HL-60 (cell line): ENCODE results near the gene IL12RB2.

Experiments used
- DNase-seq, 2 experiments: peaks; one replicate each; pipeline ENCODE4 v3.0.0-alpha.2; 2010 to 2020; ENCODE audit warnings: low read depth in 1 of 2, low spot score in 1 of 2
- H3K27ac ChIP-seq: fragments of 250-450 bp; sonication (Bioruptor Pico); replicated peaks from 2 replicates; pipeline ENCODE4 v1.5.1; 2020; ENCODE audit warnings: mild to moderate bottlenecking, moderate library complexity
- H3K27me3 ChIP-seq: fragments of 250-450 bp; sonication (Bioruptor Pico); 2 replicates; pipeline ENCODE4 v1.5.1; 2021; ENCODE audit warnings: mild to moderate bottlenecking, moderate library complexity; ENCODE audit not compliant: insufficient read depth, poor library complexity, severe bottlenecking
- H3K4me3 ChIP-seq: replicated peaks from 2 replicates; pipeline ENCODE4 v1.5.1; 2011; ENCODE audit warnings: mild to moderate bottlenecking, control low read depth, low read length; ENCODE audit not compliant: insufficient read depth
- GABPA ChIP-seq: IDR thresholded peaks from 2 replicates; pipeline ENCODE4 v1.6.1; 2012; ENCODE audit warnings: low read depth
- POLR2AphosphoS5 ChIP-seq: IDR thresholded peaks from 2 replicates; pipeline ENCODE4 v1.6.1; 2012; ENCODE audit warnings: low read depth
- SPI1 ChIP-seq: IDR thresholded peaks from 2 replicates; pipeline ENCODE4 v1.6.1; 2012; ENCODE audit warnings: low read depth, mild to moderate bottlenecking, borderline replicate concordance
- TF ChIP-seq, protein P1 (sequence below): IDR thresholded peaks from 2 replicates; pipeline ENCODE4 v1.6.1; 2012; ENCODE audit warnings: low read depth; ENCODE audit not compliant: insufficient replicate concordance
- TF ChIP-seq, protein P2 (sequence below): IDR thresholded peaks from one replicate; pipeline ENCODE4 v1.5.1; 2011; ENCODE audit warnings: low read length, control low read depth, inconsistent platforms; ENCODE audit not compliant: insufficient read depth

The IL12RB2 gene

DNA sequence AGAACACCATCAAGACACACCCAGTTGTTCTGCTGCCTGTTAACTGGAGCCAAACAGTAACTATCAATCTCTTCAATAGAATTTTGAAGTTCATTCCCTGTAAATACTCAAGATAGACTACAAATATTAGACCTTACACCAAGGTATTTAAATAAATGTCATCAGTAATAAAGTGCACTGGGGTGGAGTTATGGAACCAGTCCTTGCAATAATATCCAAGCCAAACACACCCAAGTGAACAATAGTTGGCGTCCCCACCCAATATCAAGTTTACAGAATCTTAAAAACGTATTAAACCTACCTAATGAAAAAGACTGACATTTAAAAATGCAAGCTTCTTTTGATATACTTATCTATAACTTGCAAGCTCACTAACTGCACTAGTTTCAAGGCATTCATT lies 119.8 kb downstream of the IL12RB2 start:
- no peak for TF ChIP-seq SPI1
- no peaks in the 10 kb centered on the region for H3K27me3 ChIP-seq
- no peak for DNase-seq
- H3K27ac ChIP-seq: no peak overlapping the region; the same call in 1 of the 2 replicates
- H3K4me3 ChIP-seq: peak overlapping the region; percentile 92

DNA sequence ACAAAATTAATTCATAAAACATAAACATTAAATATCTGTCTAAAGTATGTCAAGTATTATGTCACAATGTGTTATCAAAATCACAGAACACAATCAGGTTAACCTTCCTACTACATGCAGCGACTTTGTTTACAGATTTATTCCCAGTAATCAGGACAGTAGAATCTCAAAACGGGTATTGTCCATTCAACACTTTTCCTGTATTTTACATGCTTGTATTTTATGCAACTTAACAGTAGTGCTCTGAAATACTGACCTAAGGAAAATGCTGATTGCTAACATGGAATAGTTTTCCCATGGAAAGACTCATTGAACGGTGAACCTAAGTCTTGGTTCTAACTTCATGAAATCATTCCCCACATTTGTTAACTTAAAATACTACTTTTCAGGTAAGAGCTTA lies 120.3 kb downstream of the IL12RB2 start:
- Histone ChIP-seq H3K27ac (peak overlapping the region; percentile 96), H3K27me3 (no peaks in the 10 kb centered on the region), H3K4me3 (peak overlapping the region; percentile 92)
- DNase-seq: no peak
- TF ChIP-seq SPI1: no peak
- no peak for TF ChIP-seq GABPA
- TF ChIP-seq, protein P1, sequence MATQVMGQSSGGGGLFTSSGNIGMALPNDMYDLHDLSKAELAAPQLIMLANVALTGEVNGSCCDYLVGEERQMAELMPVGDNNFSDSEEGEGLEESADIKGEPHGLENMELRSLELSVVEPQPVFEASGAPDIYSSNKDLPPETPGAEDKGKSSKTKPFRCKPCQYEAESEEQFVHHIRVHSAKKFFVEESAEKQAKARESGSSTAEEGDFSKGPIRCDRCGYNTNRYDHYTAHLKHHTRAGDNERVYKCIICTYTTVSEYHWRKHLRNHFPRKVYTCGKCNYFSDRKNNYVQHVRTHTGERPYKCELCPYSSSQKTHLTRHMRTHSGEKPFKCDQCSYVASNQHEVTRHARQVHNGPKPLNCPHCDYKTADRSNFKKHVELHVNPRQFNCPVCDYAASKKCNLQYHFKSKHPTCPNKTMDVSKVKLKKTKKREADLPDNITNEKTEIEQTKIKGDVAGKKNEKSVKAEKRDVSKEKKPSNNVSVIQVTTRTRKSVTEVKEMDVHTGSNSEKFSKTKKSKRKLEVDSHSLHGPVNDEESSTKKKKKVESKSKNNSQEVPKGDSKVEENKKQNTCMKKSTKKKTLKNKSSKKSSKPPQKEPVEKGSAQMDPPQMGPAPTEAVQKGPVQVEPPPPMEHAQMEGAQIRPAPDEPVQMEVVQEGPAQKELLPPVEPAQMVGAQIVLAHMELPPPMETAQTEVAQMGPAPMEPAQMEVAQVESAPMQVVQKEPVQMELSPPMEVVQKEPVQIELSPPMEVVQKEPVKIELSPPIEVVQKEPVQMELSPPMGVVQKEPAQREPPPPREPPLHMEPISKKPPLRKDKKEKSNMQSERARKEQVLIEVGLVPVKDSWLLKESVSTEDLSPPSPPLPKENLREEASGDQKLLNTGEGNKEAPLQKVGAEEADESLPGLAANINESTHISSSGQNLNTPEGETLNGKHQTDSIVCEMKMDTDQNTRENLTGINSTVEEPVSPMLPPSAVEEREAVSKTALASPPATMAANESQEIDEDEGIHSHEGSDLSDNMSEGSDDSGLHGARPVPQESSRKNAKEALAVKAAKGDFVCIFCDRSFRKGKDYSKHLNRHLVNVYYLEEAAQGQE: no peak

DNA sequence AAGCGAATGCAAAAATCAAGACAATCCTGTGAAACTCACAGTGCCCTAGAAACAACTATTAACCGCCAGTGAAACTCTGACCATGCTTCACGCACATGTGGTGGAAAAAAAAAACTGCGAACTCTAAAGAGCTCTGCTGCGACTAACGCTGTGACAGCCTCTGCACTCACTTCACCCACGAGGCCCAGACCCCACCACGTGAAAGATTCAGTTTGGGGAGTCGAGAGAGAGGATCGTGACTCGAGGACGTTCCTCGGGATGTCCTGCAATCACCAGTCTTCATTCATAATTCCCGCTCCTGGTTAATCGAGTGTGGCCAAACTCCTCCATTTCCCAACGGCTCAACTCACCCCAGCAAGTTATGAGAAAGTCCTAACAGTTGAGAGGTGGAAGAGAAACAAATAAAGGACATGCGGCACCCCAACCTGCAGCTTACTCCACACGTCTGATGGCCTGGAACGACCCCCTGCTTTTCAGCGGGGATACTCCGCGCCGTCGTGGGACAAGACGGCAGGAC lies 121.4 kb downstream of the IL12RB2 start:
- Histone ChIP-seq H3K4me3 (peak overlapping the region; percentile 92), H3K27ac (peak overlapping the region; percentile 96), H3K27me3 (no peaks in the 10 kb centered on the region)
- peak in 1 of 2 experiments; percentile 19 for DNase-seq
- TF ChIP-seq, protein P2, sequence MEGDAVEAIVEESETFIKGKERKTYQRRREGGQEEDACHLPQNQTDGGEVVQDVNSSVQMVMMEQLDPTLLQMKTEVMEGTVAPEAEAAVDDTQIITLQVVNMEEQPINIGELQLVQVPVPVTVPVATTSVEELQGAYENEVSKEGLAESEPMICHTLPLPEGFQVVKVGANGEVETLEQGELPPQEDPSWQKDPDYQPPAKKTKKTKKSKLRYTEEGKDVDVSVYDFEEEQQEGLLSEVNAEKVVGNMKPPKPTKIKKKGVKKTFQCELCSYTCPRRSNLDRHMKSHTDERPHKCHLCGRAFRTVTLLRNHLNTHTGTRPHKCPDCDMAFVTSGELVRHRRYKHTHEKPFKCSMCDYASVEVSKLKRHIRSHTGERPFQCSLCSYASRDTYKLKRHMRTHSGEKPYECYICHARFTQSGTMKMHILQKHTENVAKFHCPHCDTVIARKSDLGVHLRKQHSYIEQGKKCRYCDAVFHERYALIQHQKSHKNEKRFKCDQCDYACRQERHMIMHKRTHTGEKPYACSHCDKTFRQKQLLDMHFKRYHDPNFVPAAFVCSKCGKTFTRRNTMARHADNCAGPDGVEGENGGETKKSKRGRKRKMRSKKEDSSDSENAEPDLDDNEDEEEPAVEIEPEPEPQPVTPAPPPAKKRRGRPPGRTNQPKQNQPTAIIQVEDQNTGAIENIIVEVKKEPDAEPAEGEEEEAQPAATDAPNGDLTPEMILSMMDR: no peak
- TF ChIP-seq, protein P1: no peak
- TF ChIP-seq POLR2AphosphoS5 (no peak), GABPA (no peak), SPI1 (no peak)

DNA sequence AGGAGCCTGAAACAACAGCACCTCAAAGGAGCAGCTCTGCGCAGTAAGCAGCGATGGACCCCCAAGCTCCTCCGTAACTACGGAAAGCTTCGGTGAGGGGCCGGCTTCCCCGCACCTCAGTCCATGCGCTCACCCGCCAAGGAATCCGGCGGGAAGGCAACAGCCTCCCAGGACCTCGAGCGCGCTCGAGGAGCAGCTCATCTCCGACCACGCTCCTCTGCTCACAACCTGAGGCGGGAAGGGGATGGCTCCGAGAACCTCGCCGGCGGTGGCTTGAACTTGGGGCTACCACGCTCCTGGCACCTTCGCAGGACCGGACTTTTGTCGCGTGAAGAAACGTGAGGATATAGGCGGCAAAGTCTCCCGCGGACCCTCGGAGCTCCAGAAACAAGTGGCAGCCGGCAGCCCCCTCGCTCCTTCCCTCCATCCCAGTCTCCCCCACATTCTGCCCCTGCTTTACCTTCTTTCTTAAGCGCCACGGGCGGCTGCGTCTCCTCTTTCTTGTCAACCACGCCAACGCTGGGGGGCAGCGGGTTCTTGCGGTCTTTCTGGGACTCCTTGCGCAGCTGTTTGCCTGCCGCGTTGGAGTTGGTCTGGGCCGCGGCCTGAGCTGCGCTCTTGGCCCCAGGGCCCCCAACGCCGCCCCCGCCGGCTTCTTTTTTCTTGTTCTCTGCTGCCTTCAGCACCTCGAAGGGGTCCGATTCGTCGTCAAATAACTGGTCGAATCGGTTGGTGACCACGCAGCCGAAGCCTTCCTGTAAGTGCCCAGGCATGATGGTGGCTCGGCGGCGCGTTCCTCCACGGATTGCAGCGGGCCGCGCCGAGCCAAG lies 122.1 kb downstream of the IL12RB2 start:
- peak overlapping the region; percentile 96 for H3K27ac ChIP-seq
- TF ChIP-seq, protein P2: no peak
- TF ChIP-seq POLR2AphosphoS5: peak; percentile 65; the same call in 1 of the 2 replicates
- no peak for DNase-seq

More for the DNA sequence above, 122.1 kb downstream of the IL12RB2 start:
- H3K27me3 ChIP-seq: no peaks in the 10 kb centered on the region
- peak overlapping the region; percentile 92 for H3K4me3 ChIP-seq
